Uterus (tissue), 4 donors: ENCODE measurements around the gene ABTB1. TPM values are rescaled to one million over a fixed set of nuclear protein-coding genes. Genes with fewer than 3 reads are reported as not detected.
A peak's percentile ranks its signal among the peaks of the same experiment; 100 is the strongest.

Experiments used
- DNase-seq, 2 donors: peaks; one replicate each; pipeline ENCODE4 v3.0.0-alpha.2; 2019 to 2020
- H3K27ac ChIP-seq, 2 donors: fragments of 200-600 bp; sonication (generic); 1 replicate in 1 of 2; 2 replicates in 1 of 2; pipeline ENCODE4 v1.5.1; 2016 to 2018
- H3K27me3 ChIP-seq, 2 donors: fragments of 200-600 bp; sonication (generic); one replicate each; pipeline ENCODE4 v1.5.1; 2018 to 2019; ENCODE audit warnings: control low read depth in 1 of 2
- H3K36me3 ChIP-seq, 2 donors: fragments of 200-600 bp; sonication (generic); one replicate each; pipeline ENCODE4 v1.5.1; 2019; ENCODE audit warnings: control low read depth in 1 of 2
- H3K4me1 ChIP-seq, 2 donors: fragments of 200-600 bp; sonication (generic); one replicate each; pipeline ENCODE4 v1.5.1; 2018 to 2019; ENCODE audit warnings: control low read depth in 1 of 2
- H3K4me3 ChIP-seq, 2 donors: fragments of 200-600 bp; sonication (generic); 1 replicate in 1 of 2; 2 replicates in 1 of 2; pipeline ENCODE4 v1.5.1; 2018 to 2019; ENCODE audit warnings: mild to moderate bottlenecking in 1 of 2
- H3K9me3 ChIP-seq, 2 donors: fragments of 200-600 bp; sonication (generic); one replicate each; pipeline ENCODE4 v1.5.1; 2019; ENCODE audit warnings: control low read depth in 1 of 2
- CTCF ChIP-seq, 4 experiments: fragments of 200-600 bp in 2 of 4; fragments of 450-650 bp in 2 of 4; sonication (generic) in 2 of 4; IDR thresholded peaks; one replicate each; pipeline ENCODE4 v1.5.1; 2016 to 2019; ENCODE audit warnings: antibody characterized with exemption in 4 of 4, mild to moderate bottlenecking in 2 of 4, moderate library complexity in 1 of 4
- POLR2A ChIP-seq, 2 donors: fragments of 450-650 bp; IDR thresholded peaks; one replicate each; pipeline ENCODE4 v1.6.1; 2016; ENCODE audit warnings: antibody characterized with exemption in 2 of 2, mild to moderate bottlenecking in 1 of 2, moderate library complexity in 1 of 2
- intact Hi-C: fragments of 100-400 bp; cut with DNase I; formaldehyde crosslinking; loops from one replicate; pipeline ENCODE4 v1.15.1; 2023; ENCODE audit warnings: low total_unique reads
- total RNA-seq, 4 donors: library from RNA; depleted of rRNA in 3 of 4; stranded (reverse); fragments of >200 nt in 3 of 4; gene quantifications; one replicate each; pipeline versions ENCODE4 v1.1.0 to v1.2.4, GENCODE V29; 2014 to 2023
- donor health status: DM: yes; HTN: yes; CAD: no.

Gene ABTB1
- total RNA-seq, 4 donors from 2014 or later, result 14.4 to 42.8 (median 28.8) TPM

- Histone ChIP-seq H3K36me3 (no peaks in the 10 kb centered on the region), H3K4me3 (peak overlapping the region in 1 of 2 donors; percentile 15), H3K27me3 (no peaks in the 10 kb centered on the region), H3K27ac (peak overlapping the region; percentile 84 to 91), H3K9me3 (no peaks in the 10 kb centered on the region), H3K4me1 (peaks cover 0 to 10% of the 10 kb centered on the region in 2 donors)
- peak; percentile 78 to 82 for DNase-seq
- TF ChIP-seq CTCF (IDR thresholded peaks at IDR 0.05) (no peak), POLR2A (IDR thresholded peaks at IDR 0.05) (peak in 1 of 2 donors; percentile 42)
- intact Hi-C loops, result no loop called here
These were observed 24.9 kb downstream of the ABTB1 start for GRCh38 chr3:127697551-127698240.

DNA sequence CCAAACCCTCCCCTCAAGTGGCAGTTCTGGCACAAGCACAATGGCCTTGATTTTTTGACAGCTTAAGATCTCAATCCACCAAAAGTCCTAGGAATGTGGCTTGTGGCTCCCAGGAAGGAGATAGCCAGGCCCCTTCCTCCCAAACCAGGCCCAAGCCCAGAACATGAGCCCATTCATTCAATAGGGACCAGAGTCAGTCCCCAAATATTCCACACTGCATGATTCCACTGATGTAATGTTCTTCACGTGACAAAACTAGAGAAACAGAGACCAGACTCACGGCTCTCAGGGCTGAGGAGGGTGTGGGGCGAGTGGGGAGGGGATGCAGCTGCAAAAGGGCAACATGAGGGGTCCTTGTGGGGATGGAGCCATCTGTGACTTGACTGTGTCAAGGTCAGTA, 25.5 kb downstream of the ABTB1 start:
- Histone ChIP-seq H3K4me1 (peaks cover 0 to 10% of the 10 kb centered on the region in 2 donors), H3K4me3 (no peak overlapping the region)
- intact Hi-C loops, result no loop called here

DNA sequence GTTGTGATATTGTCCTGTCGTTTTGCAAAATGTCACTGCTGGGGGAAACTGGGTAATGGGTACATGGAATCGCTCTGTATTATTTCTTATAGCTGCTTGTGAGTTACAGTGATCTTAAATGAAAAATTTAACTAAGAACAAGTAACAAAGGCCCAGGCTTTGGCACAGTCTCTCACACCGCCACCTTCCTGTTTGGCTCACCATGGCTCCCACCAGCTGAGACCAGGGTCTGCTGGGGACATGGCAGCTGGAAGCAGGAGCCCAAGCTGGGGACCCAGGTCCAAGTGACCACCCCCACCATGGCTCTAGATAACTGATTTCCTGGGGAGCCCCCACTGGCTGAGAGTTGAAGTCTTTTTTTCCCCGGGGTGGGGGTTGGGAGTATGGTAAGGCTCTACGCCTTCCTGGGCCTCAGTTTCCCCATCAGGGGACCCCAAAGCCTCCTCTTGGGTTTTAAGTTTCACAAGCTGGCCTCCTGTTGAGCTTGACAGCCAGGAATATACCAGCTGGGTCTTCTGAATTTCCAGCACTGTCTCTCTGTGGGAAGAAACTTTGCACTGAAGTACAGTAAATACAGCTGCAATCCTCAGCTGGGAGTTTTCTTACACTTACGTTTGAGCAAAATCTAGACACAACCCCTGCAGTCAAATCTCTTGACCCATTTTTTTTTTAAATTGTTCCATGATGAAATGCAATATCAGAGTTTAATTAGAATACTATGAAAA, 26.1 kb downstream of the ABTB1 start:
- no peaks in the 10 kb centered on the region for H3K27me3 ChIP-seq
- H3K4me1 ChIP-seq, result peaks cover 0 to 10% of the 10 kb centered on the region in 2 donors
- peak overlapping the region; percentile 84 to 91 for H3K27ac ChIP-seq
- no peaks in the 10 kb centered on the region for H3K36me3 ChIP-seq
- DNase-seq, result no peak
- H3K9me3 ChIP-seq, result no peaks in the 10 kb centered on the region
- H3K4me3 ChIP-seq, result no peak overlapping the region
- intact Hi-C loops, result no loop called here
- TF ChIP-seq CTCF (IDR thresholded peaks at IDR 0.05), result no peak
- no peak for TF ChIP-seq POLR2A (IDR thresholded peaks at IDR 0.05)

More for the DNA sequence above, 25.5 kb downstream of the ABTB1 start:
- Histone ChIP-seq H3K27ac (peak overlapping the region; percentile 84 to 91), H3K36me3 (no peaks in the 10 kb centered on the region), H3K27me3 (no peaks in the 10 kb centered on the region), H3K9me3 (no peaks in the 10 kb centered on the region)
- TF ChIP-seq CTCF (IDR thresholded peaks at IDR 0.05) (no peak), POLR2A (IDR thresholded peaks at IDR 0.05) (no peak)
- DNase-seq, result no peak

DNA sequence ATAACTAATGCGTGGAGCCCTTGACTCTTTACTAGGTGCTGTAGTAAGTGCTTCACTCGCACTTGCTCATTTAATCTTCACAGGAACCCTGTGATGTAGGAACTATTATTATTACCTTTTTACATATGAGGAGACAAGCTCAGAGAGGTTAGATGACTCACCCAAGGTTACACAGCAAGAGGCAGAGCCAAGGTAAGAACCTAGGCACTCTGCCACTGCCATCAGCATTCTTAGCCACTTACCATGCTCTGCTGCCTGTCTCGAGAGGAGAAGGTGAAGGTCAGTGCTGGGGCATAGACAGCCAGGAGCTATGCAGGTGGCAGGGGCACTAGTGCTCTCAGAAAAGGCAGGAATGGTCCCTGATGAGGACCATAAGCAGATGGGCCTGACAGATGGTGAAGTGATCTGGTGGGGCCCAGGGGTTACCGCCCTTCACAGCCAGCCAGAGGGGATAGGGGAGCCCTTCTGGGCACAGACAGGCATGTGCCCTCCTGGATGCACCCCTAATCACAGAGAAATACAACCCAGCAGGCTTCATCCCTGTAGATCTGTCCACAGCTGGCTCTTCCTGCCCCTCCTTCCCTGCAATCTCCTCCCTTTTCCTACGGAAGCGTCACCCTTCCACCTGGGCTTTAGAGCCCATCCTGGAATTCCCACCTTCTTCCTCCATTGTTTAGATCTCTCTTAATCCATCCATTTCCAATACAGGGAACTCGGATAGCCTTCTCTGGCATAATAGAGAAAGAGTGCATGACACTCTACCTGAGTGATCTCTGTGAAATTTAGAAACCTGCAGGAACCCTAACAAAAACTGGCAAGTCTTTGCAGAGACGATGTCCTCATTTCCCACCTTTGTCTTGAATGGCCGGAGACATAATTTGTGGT, 26.9 kb downstream of the ABTB1 start:
- no peak for DNase-seq
- H3K27ac ChIP-seq, result peak overlapping the region; percentile 15 to 91
- H3K4me3 ChIP-seq, result no peak overlapping the region
- TF ChIP-seq CTCF (IDR thresholded peaks at IDR 0.05), result no peak
- TF ChIP-seq POLR2A (IDR thresholded peaks at IDR 0.05), result no peak
- no peaks in the 10 kb centered on the region for H3K36me3 ChIP-seq
- no peaks in the 10 kb centered on the region for H3K27me3 ChIP-seq
- intact Hi-C loops, result no loop called here
- no peaks in the 10 kb centered on the region for H3K9me3 ChIP-seq
- H3K4me1 ChIP-seq, result peaks cover 0 to 10% of the 10 kb centered on the region in 2 donors
